GM21423 (cell line): Measurements from ENCODE around the gene RPL10.
A peak's percentile ranks its signal among the peaks of the same experiment; 100 is the strongest.

ENCODE experiments used
- ATAC-seq: cut with Tn5 transposase; IDR thresholded peaks from one replicate; pipeline ENCODE4 v1.9.1; 2021; ENCODE audit warnings: mild to moderate bottlenecking, moderate library complexity; ENCODE audit not compliant: unreplicated experiment

Gene RPL10

DNA sequence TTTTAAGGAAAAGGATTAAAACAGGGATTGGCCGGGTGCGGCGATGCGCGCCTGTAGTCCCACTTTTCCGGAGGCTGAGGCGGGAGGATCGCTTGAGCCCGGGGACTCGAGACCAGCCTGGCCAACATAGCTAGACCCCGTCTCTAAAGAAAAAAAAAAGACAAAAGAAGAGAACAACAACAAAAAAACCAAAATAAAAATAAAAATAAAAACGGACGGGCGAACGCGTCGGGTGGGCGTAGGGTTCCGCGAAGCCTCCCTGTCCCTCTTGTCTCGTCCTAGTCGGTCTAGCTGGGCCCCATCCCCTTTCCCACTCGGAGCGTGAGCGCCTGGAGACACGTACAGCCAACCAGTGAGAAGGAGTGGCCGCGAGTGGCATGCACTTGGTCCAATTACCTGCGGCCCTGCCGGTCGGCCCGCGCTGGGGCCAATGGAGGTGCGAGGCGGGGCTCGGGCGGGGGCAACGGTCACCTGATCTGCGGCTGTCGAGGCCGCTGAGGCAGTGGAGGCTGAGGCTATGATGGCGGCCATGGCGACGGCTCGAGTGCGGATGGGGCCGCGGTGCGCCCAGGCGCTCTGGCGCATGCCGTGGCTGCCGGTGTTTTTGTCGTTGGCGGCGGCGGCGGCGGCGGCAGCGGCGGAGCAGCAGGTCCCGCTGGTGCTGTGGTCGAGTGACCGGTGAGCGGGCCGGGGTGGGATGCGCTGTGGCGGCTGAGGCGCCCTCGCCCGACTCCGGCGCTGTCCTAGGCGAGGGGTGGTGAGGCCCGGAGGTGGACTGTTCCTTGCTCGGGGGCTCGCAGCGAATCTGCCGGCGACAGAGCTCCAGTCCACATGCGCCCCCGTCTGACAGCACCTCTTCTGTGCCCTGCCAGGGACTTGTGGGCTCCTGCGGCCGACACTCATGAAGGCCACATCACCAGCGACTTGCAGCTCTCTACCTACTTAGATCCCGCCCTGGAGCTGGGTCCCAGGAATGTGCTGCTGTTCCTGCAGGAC is 30.3 kb downstream of the RPL10 start, which contains the start of gene ATP6AP1:
TSS of gene ATP6AP1 (plus strand) at position 502 of the 996 bp plus-strand sequence. CDS start at position 518, 16 bp downstream.
- peak; percentile 98 for ATAC-seq

DNA sequence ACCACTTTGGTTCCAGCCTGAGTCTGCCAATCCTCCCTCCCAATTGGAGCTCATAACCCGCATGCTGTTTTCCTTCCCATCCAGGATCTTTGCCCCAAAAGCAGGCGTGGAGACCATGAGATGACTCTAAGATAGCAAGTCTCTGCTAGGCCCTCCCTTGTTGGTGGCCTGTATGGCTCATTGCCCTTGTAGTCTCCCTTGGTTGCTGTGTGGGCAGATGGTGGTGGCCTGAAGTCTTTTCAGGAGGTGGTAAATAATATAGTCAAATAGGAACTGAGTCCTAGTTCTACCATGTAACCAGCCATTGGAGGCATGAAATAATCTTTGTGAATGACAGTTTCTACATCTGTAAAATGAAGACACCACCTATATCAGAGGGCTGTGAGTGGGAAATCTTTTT is 31.5 kb downstream of the RPL10 start:
- ATAC-seq, result no peak

DNA sequence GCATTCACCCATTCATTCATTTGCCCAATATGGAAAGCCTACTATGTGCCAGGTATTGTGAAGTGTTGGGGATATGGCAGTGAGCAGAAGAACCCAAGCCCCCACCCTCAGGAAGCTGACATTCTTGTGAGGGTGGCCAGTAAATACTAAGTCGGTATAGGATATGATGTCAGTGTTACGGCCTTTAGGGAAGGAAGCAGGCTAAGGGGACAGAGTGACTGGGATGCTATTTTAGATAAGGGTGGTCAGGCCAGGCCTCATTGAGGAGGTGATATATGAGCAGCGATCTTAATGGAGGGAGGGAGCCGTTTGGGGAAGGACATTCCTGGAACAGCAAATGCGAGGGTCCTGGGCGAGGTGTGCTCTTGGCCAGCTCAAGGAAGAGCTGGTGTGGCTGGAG is 32.3 kb downstream of the RPL10 start:
- no peak for ATAC-seq

DNA sequence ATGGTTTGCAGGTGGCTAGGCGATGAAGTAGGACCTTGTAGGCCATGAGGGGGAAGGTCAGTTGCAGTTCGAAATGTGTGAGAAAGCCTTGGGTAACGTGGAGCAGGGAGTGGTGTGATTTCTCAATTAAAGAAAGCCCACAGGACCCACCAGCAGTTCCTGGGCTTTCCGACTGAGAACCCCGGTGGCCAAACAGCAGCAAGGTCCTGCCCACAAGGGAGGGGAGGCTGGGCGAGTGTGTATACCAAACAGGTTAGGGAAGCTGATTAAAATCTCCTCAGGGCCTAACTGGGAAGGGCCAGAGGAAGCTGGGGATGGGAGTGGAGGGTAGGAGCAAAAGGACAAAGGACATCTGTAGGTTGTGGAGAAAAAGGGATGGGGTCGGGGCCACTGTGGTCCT is 32.7 kb downstream of the RPL10 start:
- ATAC-seq, result no peak

- ATAC-seq, result no peak
Measured at GRCh38 chrX:154431341-154431740, 33.2 kb downstream of the RPL10 start.

DNA sequence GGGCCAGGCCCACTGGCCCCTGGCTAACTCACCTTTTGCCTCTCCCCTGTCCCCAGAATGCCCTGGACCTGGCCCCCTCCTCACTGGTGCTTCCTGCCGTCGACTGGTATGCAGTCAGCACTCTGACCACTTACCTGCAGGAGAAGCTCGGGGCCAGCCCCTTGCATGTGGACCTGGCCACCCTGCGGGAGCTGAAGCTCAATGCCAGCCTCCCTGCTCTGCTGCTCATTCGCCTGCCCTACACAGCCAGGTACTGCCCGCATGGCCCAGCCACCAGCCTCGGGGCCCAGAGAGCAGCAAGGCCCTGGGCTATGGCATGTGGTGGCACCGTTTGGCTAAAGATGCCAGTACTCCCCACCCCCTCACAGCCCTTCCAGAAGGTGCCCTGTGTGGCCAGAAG is 34.0 kb downstream of the RPL10 start:
- ATAC-seq, result no peak

DNA sequence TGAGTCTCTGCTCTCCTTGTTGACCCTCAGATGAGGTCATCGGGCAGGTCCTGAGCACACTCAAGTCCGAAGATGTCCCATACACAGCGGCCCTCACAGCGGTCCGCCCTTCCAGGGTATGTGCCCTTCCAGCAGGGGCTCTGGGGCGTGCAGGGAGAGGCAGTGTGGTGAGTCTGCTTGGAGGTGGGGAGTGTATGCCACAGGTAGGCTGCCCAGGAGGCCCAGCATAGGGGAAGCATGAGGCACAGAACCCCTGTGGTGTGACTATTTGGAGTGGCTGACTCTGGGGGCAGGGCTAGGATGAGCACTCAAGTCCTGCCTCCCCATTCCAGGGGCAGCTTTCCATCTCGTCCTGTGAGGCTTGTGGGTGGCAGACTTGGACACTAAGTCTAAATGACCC is 35.4 kb downstream of the RPL10 start:
- no peak for ATAC-seq

DNA sequence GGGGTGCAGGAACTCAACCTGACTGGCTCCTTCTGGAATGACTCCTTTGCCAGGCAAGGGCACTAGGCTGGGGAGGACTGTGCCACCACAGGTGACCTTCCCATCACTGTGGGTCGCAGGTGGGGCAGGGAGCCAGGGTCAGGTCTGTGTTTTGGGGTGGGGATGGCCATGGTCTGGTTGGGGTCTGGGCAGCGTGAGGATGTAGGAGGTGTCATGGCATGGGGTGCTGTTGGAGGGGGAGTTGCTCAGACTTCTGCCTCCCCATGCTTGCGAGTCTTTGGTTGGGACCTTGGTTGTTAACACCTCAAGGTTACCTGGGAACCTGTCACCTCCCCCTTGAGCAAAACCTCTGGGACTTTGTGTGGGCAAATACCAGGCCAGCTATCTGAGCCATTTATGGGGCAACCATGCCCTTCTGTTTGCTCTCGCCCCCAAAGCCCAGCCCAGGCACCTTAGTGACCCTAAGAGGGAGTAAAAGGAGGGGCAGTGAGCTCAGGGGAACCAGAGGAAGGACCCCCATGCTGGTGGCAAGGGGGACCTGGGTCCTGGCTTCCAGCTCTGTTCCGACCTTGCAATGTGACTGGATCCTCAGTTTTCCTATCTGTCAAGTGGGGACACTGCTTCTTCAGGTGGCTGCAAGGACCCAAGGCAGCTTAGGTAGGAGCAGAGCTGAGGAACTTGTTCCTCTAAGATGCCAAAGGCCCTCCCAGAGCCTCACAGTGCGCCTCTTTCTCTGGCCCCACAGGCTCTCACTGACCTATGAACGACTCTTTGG is 36.4 kb downstream of the RPL10 start:
- ATAC-seq, result no peak

DNA sequence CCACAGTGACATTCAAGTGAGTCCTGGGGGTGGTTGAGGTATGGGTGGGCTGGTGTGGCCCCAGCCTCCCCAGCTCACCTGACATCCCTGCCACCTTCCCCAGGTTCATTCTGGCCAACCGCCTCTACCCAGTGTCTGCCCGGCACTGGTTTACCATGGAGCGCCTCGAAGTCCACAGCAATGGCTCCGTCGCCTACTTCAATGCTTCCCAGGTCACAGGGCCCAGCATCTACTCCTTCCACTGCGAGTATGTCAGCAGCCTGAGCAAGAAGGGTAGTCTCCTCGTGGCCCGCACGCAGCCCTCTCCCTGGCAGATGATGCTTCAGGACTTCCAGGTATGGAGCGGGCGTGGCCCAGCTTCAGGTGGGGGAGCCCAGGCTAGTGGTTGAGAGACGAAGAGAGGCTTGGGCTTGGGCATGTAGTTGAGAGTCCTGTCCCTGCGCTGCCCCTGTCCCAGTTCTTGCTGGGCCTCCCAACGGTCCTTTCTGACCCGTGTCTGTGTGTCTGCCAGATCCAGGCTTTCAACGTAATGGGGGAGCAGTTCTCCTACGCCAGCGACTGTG is 37.1 kb downstream of the RPL10 start:
- no peak for ATAC-seq

GRCh38 chrX:154436374-154436982 is 38.3 kb downstream of the RPL10 start:
- ATAC-seq, result peak; percentile 65

DNA sequence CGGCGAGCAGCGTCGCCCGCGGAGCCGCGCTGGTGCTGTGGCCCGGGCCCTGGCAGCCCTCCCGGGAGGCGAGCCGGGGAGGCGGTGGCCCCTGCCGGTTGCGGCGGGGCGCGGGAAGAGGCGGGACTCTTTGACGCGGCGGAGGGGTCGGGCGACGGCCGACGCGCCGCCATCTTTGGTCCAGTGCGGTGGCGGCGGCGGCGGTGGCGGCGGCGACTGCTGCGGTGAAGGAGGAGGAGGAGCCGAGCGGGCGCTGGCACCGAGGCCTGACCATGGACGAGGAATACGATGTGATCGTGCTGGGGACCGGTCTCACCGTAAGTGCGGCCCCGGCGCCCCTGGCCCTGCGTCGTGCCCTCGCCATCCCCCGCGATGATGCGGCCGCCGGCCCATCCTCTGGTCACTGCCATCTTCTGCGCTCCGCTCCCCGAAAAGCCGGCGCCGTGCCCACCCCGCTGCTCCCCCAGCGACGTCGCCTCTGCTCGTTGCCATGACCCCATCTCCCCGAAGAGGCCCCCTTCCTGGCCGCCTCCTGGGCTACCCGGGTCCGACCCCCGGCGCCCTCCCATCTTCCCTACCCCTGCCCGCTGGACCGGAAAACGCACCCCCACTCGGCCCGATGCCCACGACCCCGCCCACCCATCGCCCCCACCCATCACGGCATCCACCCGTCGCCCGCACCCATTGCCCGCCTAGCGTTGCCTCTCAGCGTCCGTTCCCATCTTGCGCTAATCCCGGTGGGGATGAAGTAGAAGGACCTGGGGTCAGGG is 39.0 kb downstream of the RPL10 start, which contains the start of gene GDI1:
TSS of gene GDI1 (plus strand) at position 172 of the 770 bp plus-strand sequence. CDS start at position 273, 101 bp downstream.
- ATAC-seq, result peak; percentile 33

DNA sequence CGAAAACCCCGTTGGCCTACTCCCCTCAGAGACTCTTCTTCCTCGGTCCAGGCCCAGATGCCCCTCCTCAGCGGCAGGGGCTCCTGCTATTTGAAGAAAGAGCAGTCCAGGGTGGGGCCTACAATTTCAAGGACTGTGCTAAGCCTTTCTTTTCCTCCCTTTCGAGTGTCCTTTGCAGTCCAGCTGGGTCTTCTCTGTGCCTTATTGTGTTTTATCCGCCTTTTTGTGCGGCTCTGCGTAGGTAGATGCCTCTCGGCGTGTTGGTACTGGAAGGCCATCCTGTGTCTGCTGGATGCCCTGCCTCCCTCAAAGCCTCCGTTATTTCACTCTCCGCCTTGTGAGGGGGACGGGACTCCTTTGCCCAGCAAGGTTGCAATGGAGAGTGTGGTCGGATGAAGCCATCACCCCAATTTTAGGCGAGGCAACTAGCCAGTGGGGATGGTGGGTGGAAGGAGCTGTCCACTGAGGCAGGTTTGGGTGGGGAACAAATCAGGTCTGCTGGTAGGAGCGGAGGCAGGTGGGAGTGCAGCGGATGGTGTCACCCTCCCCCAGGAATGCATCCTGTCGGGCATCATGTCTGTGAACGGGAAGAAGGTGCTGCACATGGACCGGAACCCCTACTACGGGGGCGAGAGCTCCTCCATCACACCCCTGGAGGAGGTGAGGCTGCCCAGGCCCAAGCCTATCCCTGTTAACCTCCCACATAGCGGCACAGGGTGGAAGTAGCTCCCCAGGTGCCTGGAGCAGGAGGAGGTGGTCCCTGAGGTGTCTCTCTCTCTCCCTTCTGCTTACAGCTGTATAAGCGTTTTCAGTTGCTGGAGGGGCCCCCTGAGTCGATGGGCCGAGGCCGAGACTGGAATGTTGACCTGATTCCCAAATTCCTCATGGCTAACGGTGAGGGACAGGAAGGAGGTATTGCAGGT is 40.1 kb downstream of the RPL10 start:
- ATAC-seq, result no peak

DNA sequence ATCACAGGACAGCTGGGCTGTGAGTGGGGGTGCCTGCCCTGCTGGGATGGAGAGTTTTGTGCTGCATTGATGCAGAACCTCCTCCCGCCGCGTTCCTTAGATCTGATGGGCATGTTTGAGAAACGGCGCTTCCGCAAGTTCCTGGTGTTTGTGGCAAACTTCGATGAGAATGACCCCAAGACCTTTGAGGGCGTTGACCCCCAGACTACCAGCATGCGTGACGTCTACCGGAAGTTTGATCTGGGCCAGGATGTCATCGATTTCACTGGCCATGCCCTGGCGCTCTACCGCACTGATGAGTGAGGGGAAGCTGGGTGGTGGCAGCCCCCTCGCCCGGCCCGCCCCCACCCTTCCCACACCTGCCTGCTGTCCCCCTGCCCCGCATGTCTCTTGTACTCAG is 41.7 kb downstream of the RPL10 start:
- ATAC-seq, result no peak

GRCh38 chrX:154440623-154441357 is 42.6 kb downstream of the RPL10 start:
- ATAC-seq, result no peak

DNA sequence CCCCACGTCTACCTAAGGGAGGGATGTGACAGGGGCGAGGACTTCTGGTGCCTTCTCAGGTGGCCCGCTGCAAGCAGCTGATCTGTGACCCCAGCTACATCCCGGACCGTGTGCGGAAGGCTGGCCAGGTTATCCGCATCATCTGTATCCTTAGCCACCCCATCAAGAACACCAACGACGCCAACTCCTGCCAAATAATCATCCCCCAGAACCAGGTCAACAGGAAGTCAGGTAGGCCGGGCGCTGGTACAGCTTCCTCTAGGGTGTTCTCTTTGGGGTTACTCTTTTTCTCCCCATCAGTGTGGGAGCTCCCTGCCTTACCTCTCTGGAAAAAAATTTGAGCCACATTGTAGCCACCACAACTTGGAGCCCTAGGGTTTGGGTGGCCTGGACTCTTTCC is 43.4 kb downstream of the RPL10 start:
- no peak for ATAC-seq

GRCh38 chrX:154441984-154442707 is 44.0 kb downstream of the RPL10 start:
- ATAC-seq, result no peak

DNA sequence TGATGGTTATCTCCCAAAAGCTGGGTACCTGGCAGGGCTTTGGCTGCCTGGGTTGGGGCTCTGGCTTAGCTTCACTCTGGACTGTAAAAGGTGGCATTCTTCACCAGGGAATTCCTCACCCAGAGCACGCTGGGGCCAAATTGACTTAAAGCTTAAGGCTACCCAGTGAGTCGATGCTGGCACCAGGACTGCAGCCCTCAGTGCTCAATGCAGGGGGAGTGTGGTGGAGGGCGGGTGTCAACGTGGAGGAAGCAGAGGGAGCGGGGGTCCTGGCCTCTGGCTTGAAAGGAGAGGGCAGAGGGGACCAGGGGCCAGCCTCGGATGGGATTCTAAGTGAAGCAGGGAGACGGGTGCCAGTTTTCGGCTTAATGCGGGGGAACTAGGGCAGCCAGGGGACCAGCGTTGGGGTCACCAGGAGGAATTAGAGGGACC is 45.3 kb downstream of the RPL10 start:
- peak; percentile 8 for ATAC-seq
